B cell (primary cell): Measurements from ENCODE around the gene ARHGAP15. TPM values are rescaled to one million over a fixed set of nuclear protein-coding genes. Genes with fewer than 3 reads are reported as not detected.

Experiments used
- ATAC-seq: fragments of 200-7000 bp; cut with Tn5 transposase; one replicate; pipeline ENCODE4 v1.10.0; 2021; ENCODE audit warnings: low read depth, mild to moderate bottlenecking, moderate number of reproducible peaks, moderate library complexity
- CTCF ChIA-PET: fragments of 350-600 bp; sonication (Branson Sonifier 250); formaldehyde crosslinking; loops from one replicate; lab custom pipeline; 2021; ENCODE audit warnings: antibody characterized with exemption, inconsistent platforms; lab: Charles Lee
- POLR2A ChIA-PET: fragments of 350-600 bp; sonication (Branson Sonifier 250); formaldehyde crosslinking; loops from one replicate; lab custom pipeline; 2021; ENCODE audit warnings: antibody characterized with exemption; lab: Charles Lee
- DNase-seq: peaks from one replicate; pipeline ENCODE4 v3.0.0; 2013
- H2AFZ ChIP-seq: 2 replicates; pipeline ENCODE4 v1.6.1; 2012; ENCODE audit warnings: mild to moderate bottlenecking, low read depth, low read length; ENCODE audit not compliant: insufficient read depth, poor library complexity, severe bottlenecking
- H3K27ac ChIP-seq, 2 donors: 1 replicate in 1 of 2; 2 replicates in 1 of 2; pipeline ENCODE4 v1.5.1; 2012 to 2013; ENCODE audit warnings: low read length in 2 of 2, mild to moderate bottlenecking in 2 of 2, moderate library complexity in 1 of 2
- H3K27me3 ChIP-seq, 4 experiments: fragments of 200-600 bp in 1 of 4; sonication (generic) in 1 of 4; replicated peaks in 1 of 4; 1 replicate in 2 of 4; 2 replicates in 2 of 4; pipeline versions ENCODE4 v1.6.1 to v1.7.0; 2013 to 2016; ENCODE audit warnings: low read length in 3 of 4, mild to moderate bottlenecking in 2 of 4, mixed read lengths in 1 of 4, moderate library complexity in 1 of 4; ENCODE audit not compliant: insufficient read depth in 4 of 4, control insufficient read depth in 3 of 4; ENCODE audit errors: control extremely low read depth in 1 of 4
- H3K36me3 ChIP-seq, 2 experiments: replicated peaks in 1 of 2; 1 replicate in 1 of 2; 2 replicates in 1 of 2; pipeline versions ENCODE4 v1.6.1 to v1.7.1; 2013; ENCODE audit warnings: low read length in 1 of 2; ENCODE audit not compliant: insufficient read depth in 2 of 2, control insufficient read depth in 1 of 2; ENCODE audit errors: control extremely low read depth in 1 of 2, extremely low read depth in 1 of 2
- H3K4me1 ChIP-seq, 2 donors: fragments of 200-600 bp in 1 of 2; sonication (generic) in 1 of 2; 1 replicate in 1 of 2; 2 replicates in 1 of 2; pipeline versions ENCODE4 v1.5.1 to v1.6.1; 2013 to 2017; ENCODE audit warnings: low read length in 2 of 2; ENCODE audit not compliant: control insufficient read depth in 2 of 2, insufficient read depth in 2 of 2
- H3K4me2 ChIP-seq: replicated peaks from 2 replicates; pipeline ENCODE3; 2012; ENCODE audit warnings: mild to moderate bottlenecking, low read depth, low read length; ENCODE audit not compliant: poor library complexity, severe bottlenecking
- H3K4me3 ChIP-seq, 5 experiments: fragments of 200-600 bp in 1 of 5; sonication (generic) in 1 of 5; 1 replicate in 3 of 5; 2 replicates in 2 of 5; pipeline versions ENCODE4 v1.5.1 to v1.7.0; 2011 to 2016; ENCODE audit warnings: low read length in 4 of 5, mild to moderate bottlenecking in 4 of 5, low read depth in 2 of 5, control low read depth in 1 of 5, moderate library complexity in 1 of 5; ENCODE audit not compliant: insufficient read depth in 1 of 5; ENCODE audit errors: control extremely low read depth in 1 of 5, extremely low read depth in 1 of 5
- H3K79me2 ChIP-seq: fragments of 200-600 bp; sonication (generic); one replicate; pipeline ENCODE4 v1.6.0; 2016; ENCODE audit warnings: low read length; ENCODE audit not compliant: control insufficient read depth, insufficient read depth
- H3K9ac ChIP-seq: fragments of 200-600 bp; sonication (generic); 2 replicates; pipeline ENCODE4 v1.6.1; 2017; ENCODE audit warnings: mild to moderate bottlenecking, low read length, moderate library complexity
- H3K9me3 ChIP-seq, 3 donors: one replicate each; pipeline versions ENCODE4 v1.6.1 to v1.7.1; 2013; ENCODE audit warnings: low read length in 2 of 3; ENCODE audit not compliant: control insufficient read depth in 2 of 3, insufficient read depth in 1 of 3; ENCODE audit errors: control extremely low read depth in 1 of 3
- H4K20me1 ChIP-seq: 2 replicates; pipeline ENCODE4 v1.6.0; 2012; ENCODE audit warnings: mild to moderate bottlenecking, low read length; ENCODE audit not compliant: insufficient read depth, control insufficient read depth, poor library complexity, severe bottlenecking
- H3K27ac Mint-ChIP-seq: one replicate; pipeline ENCODE4 v1.8.0; 2021; ENCODE audit warnings: mixed read lengths
- H3K27me3 Mint-ChIP-seq: one replicate; pipeline ENCODE4 v1.8.0; 2021; ENCODE audit warnings: mixed read lengths
- H3K4me1 Mint-ChIP-seq: one replicate; pipeline ENCODE4 v1.8.0; 2021; ENCODE audit warnings: mixed read lengths
- H3K4me3 Mint-ChIP-seq: one replicate; pipeline ENCODE4 v1.8.0; 2021; ENCODE audit warnings: mixed read lengths
- H3K9me3 Mint-ChIP-seq: one replicate; pipeline ENCODE4 v1.8.0; 2022; ENCODE audit warnings: mixed read lengths; ENCODE audit not compliant: insufficient read depth
- EZH2 ChIP-seq: IDR thresholded peaks from 2 replicates; pipeline ENCODE4 v1.6.1; 2012; ENCODE audit warnings: borderline replicate concordance, low read depth, mild to moderate bottlenecking, moderate library complexity, low read length; ENCODE audit not compliant: insufficient read depth, poor library complexity, severe bottlenecking
- WGBS: methylation state at CpG from one replicate; pipeline ENCODE4 v1.1.5; 2013; ENCODE audit warnings: missing lambda C conversion rate; ENCODE audit not compliant: insufficient coverage; 5-methylcytosine and 5-hydroxymethylcytosine counted together
- intact Hi-C: fragments of 100-400 bp; cut with micrococcal nuclease; formaldehyde crosslinking; loops from one replicate; pipeline ENCODE4 v1.10.0; 2022
- polyA plus RNA-seq: library from polyadenylated mRNA; depleted of rRNA; stranded (reverse); fragments of >200 nt; gene quantifications from 2 replicates; pipeline ENCODE4 v1.2.3, GENCODE V29; 2012
- total RNA-seq, 2 donors: library from RNA; stranded (reverse); fragments of 120-200 nt in 1 of 2; gene quantifications; 1 replicate in 1 of 2; 2 replicates in 1 of 2; pipeline versions ENCODE4 v1.2.3 to v1.2.4, GENCODE V29; 2013 to 2022
- TF ChIP-seq, protein P1 (sequence below): fragments of 200-600 bp; IDR thresholded peaks from one replicate; pipeline ENCODE4 v1.8.0; 2022; ENCODE audit warnings: antibody characterized with exemption, mild to moderate bottlenecking

Gene ARHGAP15
- total and polyA plus RNA-seq, 2 donors (not counting 1 experiment from before 2014, with no cell fraction given): 58.6 to 187 TPM

DNA sequence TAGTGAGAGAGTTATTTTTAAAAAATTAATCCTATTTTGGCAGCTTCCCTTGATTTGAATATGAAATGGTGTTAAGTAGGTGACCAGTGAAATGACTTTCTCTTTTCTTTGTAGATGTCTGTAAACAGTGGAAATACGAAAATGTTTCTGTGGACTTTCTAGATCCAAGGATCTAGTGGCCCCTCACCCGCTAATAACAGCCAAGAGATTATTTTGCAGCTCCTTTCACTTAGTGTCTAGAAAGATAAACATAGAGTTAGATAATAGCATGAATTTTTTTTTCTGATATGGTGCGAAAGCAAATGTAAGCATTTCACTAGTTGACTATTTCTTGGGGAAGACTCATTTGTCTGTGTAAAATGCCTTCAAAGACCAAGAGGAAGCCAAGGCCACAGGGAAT is 57.7 kb downstream of the ARHGAP15 start:
- Histone ChIP-seq H3K27ac (no peak overlapping the region), H3K4me3 (no peak overlapping the region), H3K36me3 (peaks cover 0 to 19% of the 10 kb centered on the region in 2 experiments), H4K20me1 (peaks cover 9% of the 10 kb centered on the region), H3K79me2 (peaks cover 91% of the 10 kb centered on the region), H3K9me3 (no peaks in the 10 kb centered on the region), H2AFZ (no peak overlapping the region), H3K4me1 (peaks cover 0 to 5% of the 10 kb centered on the region in 2 donors), H3K27me3 (no peaks in the 10 kb centered on the region), H3K9ac (no peak overlapping the region), H3K4me2 (no peak overlapping the region)
- DNase-seq: no peak
- WGBS: no CpG with 5 or more reads among the region's 3 CpGs
- POLR2A ChIA-PET: no interaction called here
- Mint-ChIP-seq H3K4me1 (peaks cover 47% of the 10 kb centered on the region), H3K9me3 (no peaks in the 10 kb centered on the region), H3K27ac (peak overlapping the region; percentile 29), H3K27me3 (no peaks in the 10 kb centered on the region), H3K4me3 (no peak overlapping the region)
- no peak for TF ChIP-seq EZH2
- TF ChIP-seq, protein P1, sequence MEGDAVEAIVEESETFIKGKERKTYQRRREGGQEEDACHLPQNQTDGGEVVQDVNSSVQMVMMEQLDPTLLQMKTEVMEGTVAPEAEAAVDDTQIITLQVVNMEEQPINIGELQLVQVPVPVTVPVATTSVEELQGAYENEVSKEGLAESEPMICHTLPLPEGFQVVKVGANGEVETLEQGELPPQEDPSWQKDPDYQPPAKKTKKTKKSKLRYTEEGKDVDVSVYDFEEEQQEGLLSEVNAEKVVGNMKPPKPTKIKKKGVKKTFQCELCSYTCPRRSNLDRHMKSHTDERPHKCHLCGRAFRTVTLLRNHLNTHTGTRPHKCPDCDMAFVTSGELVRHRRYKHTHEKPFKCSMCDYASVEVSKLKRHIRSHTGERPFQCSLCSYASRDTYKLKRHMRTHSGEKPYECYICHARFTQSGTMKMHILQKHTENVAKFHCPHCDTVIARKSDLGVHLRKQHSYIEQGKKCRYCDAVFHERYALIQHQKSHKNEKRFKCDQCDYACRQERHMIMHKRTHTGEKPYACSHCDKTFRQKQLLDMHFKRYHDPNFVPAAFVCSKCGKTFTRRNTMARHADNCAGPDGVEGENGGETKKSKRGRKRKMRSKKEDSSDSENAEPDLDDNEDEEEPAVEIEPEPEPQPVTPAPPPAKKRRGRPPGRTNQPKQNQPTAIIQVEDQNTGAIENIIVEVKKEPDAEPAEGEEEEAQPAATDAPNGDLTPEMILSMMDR: no peak
- ATAC-seq: no peak
- intact Hi-C loops: no loop called here
- CTCF ChIA-PET: interaction anchor here (1.3 to 4.9 kb wide), 5 partner anchors 18 to 75 kb away, joined by 4 to 19 read pairs (median 7); no protein-coding TSS in a partner anchor

GRCh38 chr2:143190431-143190830 is 61.2 kb downstream of the ARHGAP15 start:
- Mint-ChIP-seq H3K9me3 (no peaks in the 10 kb centered on the region), H3K4me1 (peaks cover 39% of the 10 kb centered on the region), H3K4me3 (no peak overlapping the region), H3K27me3 (no peaks in the 10 kb centered on the region), H3K27ac (no peak overlapping the region)
- H3K9ac ChIP-seq: no peak overlapping the region
- H3K9me3 ChIP-seq: no peaks in the 10 kb centered on the region
- peaks cover 15% of the 10 kb centered on the region for H4K20me1 ChIP-seq
- intact Hi-C loops: no loop called here
- no peaks in the 10 kb centered on the region for H3K27me3 ChIP-seq
- ChIA-PET CTCF (interaction anchor here (1.3 kb wide), 1 partner anchor 156 kb away, joined by 3 read pairs; no protein-coding TSS in a partner anchor), POLR2A (no interaction called here)
- no peak for DNase-seq
- peaks cover 0 to 28% of the 10 kb centered on the region in 2 experiments for H3K36me3 ChIP-seq
- H3K4me2 ChIP-seq: no peak overlapping the region
- ATAC-seq: no peak
- H3K27ac ChIP-seq: no peak overlapping the region
- H2AFZ ChIP-seq: no peak overlapping the region
- WGBS: 95% methylated on average over 3 of the region's 3 CpGs
- no peak overlapping the region for H3K4me3 ChIP-seq
- TF ChIP-seq, protein P1: no peak
- TF ChIP-seq EZH2: no peak
- H3K4me1 ChIP-seq: no peaks in the 10 kb centered on the region
- H3K79me2 ChIP-seq: peaks cover 82% of the 10 kb centered on the region
